ENCODE measurements around the gene NGB. TPM values are rescaled to one million over a fixed set of nuclear protein-coding genes. Genes with fewer than 3 reads are reported as not detected.
A peak's percentile ranks its signal among the peaks of the same experiment; 100 is the strongest.

NGB gene
- total RNA-seq, 1 donor from 2014 or later, result not detected

GRCh38 chr14:77296906-77297305 lies 25.9 kb upstream of the NGB start:
- Mint-ChIP-seq H3K27me3 (ENCODE audit: low read depth) (no peaks in the 10 kb centered on the region), H3K4me3 (no peak overlapping the region), H3K4me1 (peaks cover 15% of the 10 kb centered on the region), H3K27ac (ENCODE audit: unreplicated experiment) (peak overlapping the region; percentile 40), H3K36me3 (ENCODE audit: low read depth) (peaks cover 15% of the 10 kb centered on the region), H3K9me3 (no peaks in the 10 kb centered on the region)
- DNase-seq (ENCODE audit: low read depth, low spot score), result no peak
- TF ChIP-seq CTCF (conservative IDR thresholded peaks at IDR 0.05), result no peak

GRCh38 chr14:77296155-77296554 lies 25.1 kb upstream of the NGB start:
- peaks cover 15% of the 10 kb centered on the region for H3K36me3 Mint-ChIP-seq (ENCODE audit: low read depth)
- no peak overlapping the region for H3K4me3 Mint-ChIP-seq
- no peaks in the 10 kb centered on the region for H3K27me3 Mint-ChIP-seq (ENCODE audit: low read depth)
- H3K4me1 Mint-ChIP-seq, result peaks cover 10% of the 10 kb centered on the region
- H3K27ac Mint-ChIP-seq (ENCODE audit: unreplicated experiment), result no peak overlapping the region
- no peaks in the 10 kb centered on the region for H3K9me3 Mint-ChIP-seq
- no peak for DNase-seq (ENCODE audit: low read depth, low spot score)
- no peak for TF ChIP-seq CTCF (conservative IDR thresholded peaks at IDR 0.05)

GRCh38 chr14:77290705-77291104 lies 19.7 kb upstream of the NGB start:
- no peak for DNase-seq (ENCODE audit: low read depth, low spot score)
- Mint-ChIP-seq H3K27me3 (ENCODE audit: low read depth) (no peaks in the 10 kb centered on the region), H3K27ac (ENCODE audit: unreplicated experiment) (no peak overlapping the region)

GRCh38 chr14:77286576-77286975 lies 15.6 kb upstream of the NGB start:
- no peaks in the 10 kb centered on the region for H3K27me3 Mint-ChIP-seq (ENCODE audit: low read depth)
- no peak for TF ChIP-seq CTCF (conservative IDR thresholded peaks at IDR 0.05)
- no peak overlapping the region for H3K4me3 Mint-ChIP-seq
- peaks cover 17% of the 10 kb centered on the region for H3K4me1 Mint-ChIP-seq
- no peak for DNase-seq (ENCODE audit: low read depth, low spot score)
- no peak overlapping the region for H3K27ac Mint-ChIP-seq (ENCODE audit: unreplicated experiment)
- peaks cover 28% of the 10 kb centered on the region for H3K36me3 Mint-ChIP-seq (ENCODE audit: low read depth)
- no peaks in the 10 kb centered on the region for H3K9me3 Mint-ChIP-seq

More at GRCh38 chr14:77290705-77291104, 19.7 kb upstream of the NGB start:
- Mint-ChIP-seq H3K9me3 (no peaks in the 10 kb centered on the region), H3K36me3 (ENCODE audit: low read depth) (peaks cover 13% of the 10 kb centered on the region), H3K4me1 (no peaks in the 10 kb centered on the region), H3K4me3 (no peak overlapping the region)
- TF ChIP-seq CTCF (conservative IDR thresholded peaks at IDR 0.05), result peak; percentile 31

GRCh38 chr14:77284466-77284865 lies 13.5 kb upstream of the NGB start:
- Mint-ChIP-seq H3K9me3 (no peaks in the 10 kb centered on the region), H3K4me3 (no peak overlapping the region), H3K27me3 (ENCODE audit: low read depth) (no peaks in the 10 kb centered on the region), H3K4me1 (peaks cover 23% of the 10 kb centered on the region), H3K27ac (ENCODE audit: unreplicated experiment) (no peak overlapping the region), H3K36me3 (ENCODE audit: low read depth) (peaks cover 30% of the 10 kb centered on the region)
- DNase-seq (ENCODE audit: low read depth, low spot score), result no peak
- no peak for TF ChIP-seq CTCF (conservative IDR thresholded peaks at IDR 0.05)

GRCh38 chr14:77284066-77284465 lies 13.1 kb upstream of the NGB start:
- Mint-ChIP-seq H3K4me3 (no peak overlapping the region), H3K27ac (ENCODE audit: unreplicated experiment) (no peak overlapping the region), H3K27me3 (ENCODE audit: low read depth) (no peaks in the 10 kb centered on the region)

More at GRCh38 chr14:77284066-77284465, 13.1 kb upstream of the NGB start:
- TF ChIP-seq CTCF (conservative IDR thresholded peaks at IDR 0.05), result no peak
- Mint-ChIP-seq H3K4me1 (peaks cover 23% of the 10 kb centered on the region), H3K36me3 (ENCODE audit: low read depth) (peaks cover 30% of the 10 kb centered on the region), H3K9me3 (no peaks in the 10 kb centered on the region)
- DNase-seq (ENCODE audit: low read depth, low spot score), result no peak
